Measurements from ENCODE around the gene LIAS.
A peak's percentile ranks its signal among the peaks of the same experiment; 100 is the strongest.
"Not testable (repeated sequence)": the region's sequence is repeated elsewhere in the genome, so short reads cannot be mapped to it uniquely, and the experiment has no call there.

The LIAS gene

DNA sequence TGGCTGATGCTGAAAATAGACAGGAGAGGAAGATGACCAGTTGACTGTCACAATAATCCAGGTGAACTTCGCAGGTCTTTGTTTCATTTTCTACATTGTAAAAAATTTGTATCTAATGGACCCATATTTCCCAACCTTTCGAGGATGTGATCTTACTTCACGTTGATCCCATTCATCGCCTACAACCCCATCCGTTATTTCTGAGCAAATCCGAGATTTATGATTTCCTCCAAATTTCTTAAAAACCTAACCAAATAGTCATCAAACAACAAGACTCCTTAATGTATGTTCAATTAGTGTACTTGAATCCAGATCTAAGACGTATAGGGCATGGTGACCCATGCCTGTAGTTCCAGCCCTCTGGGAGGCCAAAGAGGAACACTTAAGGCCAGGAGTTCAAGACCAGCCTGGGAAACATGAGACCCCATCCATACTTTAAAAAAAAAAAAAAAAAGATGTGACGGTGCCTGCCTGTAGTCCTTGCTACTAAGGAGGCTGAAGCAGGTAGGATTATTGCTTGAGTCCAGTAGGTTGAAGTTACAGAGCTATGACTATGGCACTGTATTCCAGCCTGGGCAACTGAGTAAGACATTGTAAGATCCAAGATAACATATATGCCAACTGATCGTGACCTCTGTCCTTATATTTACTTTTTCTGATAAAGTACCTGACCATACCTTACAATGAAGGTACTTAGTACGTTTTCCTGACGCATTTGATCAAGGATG, 5.8 kb upstream of the LIAS start:
- DNase-seq (ENCODE audit: low spot score): no peak
- TF ChIP-seq, protein P1, sequence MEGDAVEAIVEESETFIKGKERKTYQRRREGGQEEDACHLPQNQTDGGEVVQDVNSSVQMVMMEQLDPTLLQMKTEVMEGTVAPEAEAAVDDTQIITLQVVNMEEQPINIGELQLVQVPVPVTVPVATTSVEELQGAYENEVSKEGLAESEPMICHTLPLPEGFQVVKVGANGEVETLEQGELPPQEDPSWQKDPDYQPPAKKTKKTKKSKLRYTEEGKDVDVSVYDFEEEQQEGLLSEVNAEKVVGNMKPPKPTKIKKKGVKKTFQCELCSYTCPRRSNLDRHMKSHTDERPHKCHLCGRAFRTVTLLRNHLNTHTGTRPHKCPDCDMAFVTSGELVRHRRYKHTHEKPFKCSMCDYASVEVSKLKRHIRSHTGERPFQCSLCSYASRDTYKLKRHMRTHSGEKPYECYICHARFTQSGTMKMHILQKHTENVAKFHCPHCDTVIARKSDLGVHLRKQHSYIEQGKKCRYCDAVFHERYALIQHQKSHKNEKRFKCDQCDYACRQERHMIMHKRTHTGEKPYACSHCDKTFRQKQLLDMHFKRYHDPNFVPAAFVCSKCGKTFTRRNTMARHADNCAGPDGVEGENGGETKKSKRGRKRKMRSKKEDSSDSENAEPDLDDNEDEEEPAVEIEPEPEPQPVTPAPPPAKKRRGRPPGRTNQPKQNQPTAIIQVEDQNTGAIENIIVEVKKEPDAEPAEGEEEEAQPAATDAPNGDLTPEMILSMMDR (IDR thresholded peaks at IDR 0.05; ENCODE audit: extremely low read depth, insufficient read depth, missing control alignments): no peak
- in situ Hi-C loops (cut with MboI; ENCODE audit: low pct_unique_long_range_greater_than_20kb, low sequenced_read_pairs, unreplicated experiment): loop anchor here (25.0 kb wide), 1 partner anchor 859 kb away; no protein-coding TSS in a partner anchor

DNA sequence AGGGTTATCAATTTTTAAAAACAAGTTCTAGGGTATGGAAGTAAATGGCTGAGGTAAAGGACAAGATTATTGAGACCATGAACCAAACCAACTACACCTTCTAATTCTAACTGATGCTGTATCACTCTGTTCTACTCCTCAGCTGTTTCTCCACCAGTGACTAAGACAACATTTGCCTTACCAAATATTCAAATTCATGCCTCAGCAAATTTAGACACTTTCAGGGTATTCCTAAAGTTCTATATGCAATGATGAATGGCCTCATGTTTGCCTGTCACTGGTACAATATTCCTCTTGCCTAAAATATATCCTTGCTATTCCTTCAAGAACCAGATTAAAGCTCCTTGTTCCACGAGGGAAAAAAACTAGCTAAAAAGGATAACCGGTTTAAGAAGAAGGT, 5.1 kb upstream of the LIAS start:
- TF ChIP-seq, protein P1 (IDR thresholded peaks at IDR 0.05; ENCODE audit: extremely low read depth, insufficient read depth, missing control alignments): no peak
- in situ Hi-C loops (cut with MboI; ENCODE audit: low pct_unique_long_range_greater_than_20kb, low sequenced_read_pairs, unreplicated experiment): loop anchor here (25.0 kb wide), 1 partner anchor 859 kb away; no protein-coding TSS in a partner anchor
- no peak for DNase-seq (ENCODE audit: low spot score)

DNA sequence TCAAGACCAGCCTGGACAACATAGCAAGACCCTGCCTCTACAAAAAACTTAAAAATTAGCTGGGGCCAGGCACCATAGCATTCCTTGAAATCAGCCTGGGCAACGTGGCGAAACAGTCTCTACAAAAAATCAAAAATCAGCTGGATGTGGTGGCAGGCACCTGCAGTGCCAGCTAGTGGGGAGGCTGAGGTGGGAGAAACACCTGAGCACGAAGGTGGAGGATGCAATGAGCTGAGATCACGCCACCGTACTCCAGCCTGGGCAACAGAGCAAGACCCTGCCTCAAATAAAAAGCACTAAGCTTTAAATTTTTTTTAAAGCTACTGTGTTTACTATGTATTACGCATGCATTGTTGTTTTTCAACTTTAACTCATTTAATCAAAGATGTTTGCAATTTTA, 3.4 kb upstream of the LIAS start:
- DNase-seq (ENCODE audit: low spot score): no peak
- in situ Hi-C loops (cut with MboI; ENCODE audit: low pct_unique_long_range_greater_than_20kb, low sequenced_read_pairs, unreplicated experiment): loop anchor here (25.0 kb wide), 1 partner anchor 857 kb away; no protein-coding TSS in a partner anchor
- TF ChIP-seq, protein P1 (IDR thresholded peaks at IDR 0.05; ENCODE audit: extremely low read depth, insufficient read depth, missing control alignments): no peak

DNA sequence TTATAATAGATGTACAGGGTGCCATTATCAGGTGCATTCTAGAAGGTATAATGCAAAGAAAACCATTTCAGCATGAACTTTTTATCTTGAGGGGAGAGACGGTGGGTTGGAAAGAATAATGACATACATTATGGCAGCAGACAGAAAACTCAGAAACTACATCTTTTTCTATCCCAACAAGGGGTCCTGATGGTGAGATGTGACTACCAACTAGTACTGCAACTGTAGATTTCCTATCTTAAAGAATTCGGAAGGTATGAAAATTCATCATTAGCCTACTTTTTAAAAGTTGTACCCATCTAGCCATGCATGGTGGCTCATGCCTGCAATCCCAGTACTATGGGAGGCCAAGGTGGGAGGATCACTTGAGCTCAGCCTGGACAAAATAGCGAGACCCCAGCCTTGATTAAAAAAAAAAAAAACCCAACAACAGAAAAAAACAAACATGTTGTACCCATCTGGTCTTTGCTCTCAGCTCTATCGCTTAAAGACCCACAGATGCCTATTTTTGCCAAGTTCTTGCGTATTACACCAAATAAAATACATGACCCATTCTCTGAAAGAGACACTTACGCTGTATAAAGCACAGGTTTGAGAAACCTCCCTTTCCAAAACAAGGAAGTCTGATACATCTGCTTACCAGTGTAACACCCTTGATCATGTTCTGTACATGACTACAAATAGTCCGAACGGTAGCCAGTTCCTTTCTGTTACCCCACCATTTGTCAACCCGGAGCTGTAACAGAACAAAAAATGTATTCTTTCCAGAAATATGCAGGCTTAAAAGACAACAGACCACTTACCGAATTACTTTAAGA, 1.7 kb upstream of the LIAS start:
- no peak for DNase-seq (ENCODE audit: low spot score)
- TF ChIP-seq, protein P1 (IDR thresholded peaks at IDR 0.05; ENCODE audit: extremely low read depth, insufficient read depth, missing control alignments): no peak
- in situ Hi-C loops (cut with MboI; ENCODE audit: low pct_unique_long_range_greater_than_20kb, low sequenced_read_pairs, unreplicated experiment): loop anchor here (25.0 kb wide), 1 partner anchor 855 kb away; no protein-coding TSS in a partner anchor

DNA sequence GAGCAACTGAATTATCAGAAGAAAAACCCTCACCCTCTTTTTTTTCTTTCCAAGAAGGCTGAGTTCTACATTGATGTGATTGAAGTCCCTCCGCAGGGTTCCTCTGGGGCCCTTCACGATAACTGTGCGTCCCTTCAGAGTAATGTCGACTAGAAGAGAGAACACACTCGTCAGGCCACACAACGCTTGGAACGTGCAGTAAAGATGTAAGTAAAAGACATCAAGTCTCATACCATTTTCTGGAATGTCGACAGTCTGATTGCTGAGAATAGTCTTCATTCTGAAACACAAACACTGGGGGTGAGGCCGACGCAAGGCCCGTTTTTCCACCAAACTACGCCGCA, 723 bp upstream of the LIAS start:
- in situ Hi-C loops (cut with MboI; ENCODE audit: low pct_unique_long_range_greater_than_20kb, low sequenced_read_pairs, unreplicated experiment): loop anchor here (25.0 kb wide), 1 partner anchor 854 kb away; no protein-coding TSS in a partner anchor
- not testable (repeated sequence) for DNase-seq (ENCODE audit: low spot score)

DNA sequence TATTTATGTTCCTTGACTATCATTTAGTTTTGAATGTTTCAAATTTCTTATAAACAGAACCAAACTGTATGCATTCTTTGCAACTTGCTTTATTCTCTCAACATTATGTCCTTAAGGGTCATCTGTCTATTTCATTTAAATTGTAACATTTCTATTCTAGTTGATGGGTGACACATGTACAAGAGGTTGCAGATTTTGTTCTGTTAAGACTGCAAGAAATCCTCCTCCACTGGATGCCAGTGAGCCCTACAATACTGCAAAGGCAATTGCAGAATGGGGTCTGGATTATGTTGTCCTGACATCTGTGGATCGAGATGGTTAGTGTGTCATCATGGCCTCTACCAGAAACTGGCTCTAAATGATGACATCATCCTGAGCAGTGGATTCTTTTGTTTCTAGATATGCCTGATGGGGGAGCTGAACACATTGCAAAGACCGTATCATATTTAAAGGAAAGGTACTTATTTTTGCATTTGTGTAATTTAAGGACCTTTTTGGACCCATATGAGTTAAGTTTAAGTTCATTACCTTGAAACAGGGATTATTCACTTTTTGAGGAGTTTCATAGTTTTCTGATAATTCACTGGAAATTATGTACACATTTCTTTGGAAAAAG, 6.1 kb downstream of the LIAS start:
- TF ChIP-seq, protein P1 (IDR thresholded peaks at IDR 0.05; ENCODE audit: extremely low read depth, insufficient read depth, missing control alignments): no peak
- DNase-seq (ENCODE audit: low spot score): peak; percentile 36
- in situ Hi-C loops (cut with MboI; ENCODE audit: low pct_unique_long_range_greater_than_20kb, low sequenced_read_pairs, unreplicated experiment): loop anchor here (25.0 kb wide), 1 partner anchor 847 kb away; no protein-coding TSS in a partner anchor

Data from GM13977 (cell line).